H1 (cell line): ENCODE measurements around the gene RNF26. TPM values are rescaled to one million over a fixed set of nuclear protein-coding genes. Genes with fewer than 3 reads are reported as not detected.

Source experiments
- CTCF ChIA-PET: fragments of 300-600 bp; sonication (Branson Sonifier 250); formaldehyde crosslinking; loops from one replicate; lab custom pipeline; 2021; ENCODE audit not compliant: partially characterized antibody; lab: Charles Lee
- POLR2A ChIA-PET: fragments of 300-600 bp; sonication (Branson Sonifier 250); formaldehyde crosslinking; loops from one replicate; lab custom pipeline; 2021; ENCODE audit warnings: inconsistent platforms; ENCODE audit not compliant: partially characterized antibody; lab: Charles Lee
- DNase-seq, 2 experiments: peaks; one replicate each; pipeline versions ENCODE4 v3.0.0 to v3.0.0-alpha.2; 2010 to 2022; ENCODE audit warnings: low spot score in 2 of 2, low read depth in 1 of 2, mixed read lengths in 1 of 2
- FAIRE-seq: peaks from 2 replicates; lab custom pipeline; 2011; peaks lifted over from hg19 to GRCh38; lab: Jason Lieb, UNC
- H2AFZ ChIP-seq: 2 replicates; pipeline ENCODE4 v1.8.1; 2012; ENCODE audit warnings: low read length, inconsistent platforms
- H2AK5ac ChIP-seq: 2 replicates; pipeline ENCODE4 v1.6.1; 2013; ENCODE audit warnings: low read depth, low read length
- H2BK120ac ChIP-seq: replicated peaks from 2 replicates; pipeline ENCODE3; 2013; ENCODE audit warnings: low read depth, low read length, inconsistent platforms
- H2BK12ac ChIP-seq: 2 replicates; pipeline ENCODE4 v1.6.1; 2013; ENCODE audit warnings: low read depth, low read length
- H2BK15ac ChIP-seq: 2 replicates; pipeline ENCODE4 v1.6.1; 2013; ENCODE audit warnings: low read length
- H2BK20ac ChIP-seq: 2 replicates; pipeline ENCODE4 v1.6.1; 2013; ENCODE audit warnings: low read length
- H2BK5ac ChIP-seq: 2 replicates; pipeline ENCODE4 v1.6.1; 2013; ENCODE audit warnings: low read depth, low read length
- H3K14ac ChIP-seq: 2 replicates; pipeline ENCODE4 v1.6.1; 2013; ENCODE audit warnings: inconsistent platforms; ENCODE audit not compliant: insufficient read length
- H3K18ac ChIP-seq: 2 replicates; pipeline ENCODE4 v1.6.1; 2013; ENCODE audit warnings: low read length; ENCODE audit errors: extremely low read depth
- H3K23ac ChIP-seq: 2 replicates; pipeline ENCODE4 v1.6.1; 2013; ENCODE audit warnings: inconsistent platforms; ENCODE audit not compliant: insufficient read length
- H3K23me2 ChIP-seq: 2 replicates; pipeline ENCODE4 v1.6.1; 2013; ENCODE audit warnings: low read depth, low read length
- H3K27ac ChIP-seq: 2 replicates; pipeline ENCODE4 v1.6.1; 2011; ENCODE audit warnings: low read depth, low read length, inconsistent platforms
- H3K27me3 ChIP-seq, 4 experiments: replicated peaks in 1 of 4; 1 replicate in 1 of 4; 2 replicates in 3 of 4; pipeline versions ENCODE4 v1.6.1 to v1.8.1; 2011 to 2013; ENCODE audit warnings: low read length in 3 of 4, mild to moderate bottlenecking in 3 of 4, inconsistent platforms in 2 of 4, mixed read lengths in 2 of 4, moderate library complexity in 1 of 4; ENCODE audit not compliant: control insufficient read depth in 3 of 4, insufficient read depth in 3 of 4; ENCODE audit errors: extremely low read depth in 1 of 4
- H3K36me3 ChIP-seq, 4 experiments: 2 replicates each; pipeline versions ENCODE4 v1.6.1 to v1.8.1; 2011 to 2013; ENCODE audit warnings: mild to moderate bottlenecking in 4 of 4, low read length in 3 of 4, moderate library complexity in 2 of 4, control low read depth in 1 of 4, inconsistent platforms in 1 of 4; ENCODE audit not compliant: insufficient read depth in 4 of 4, control insufficient read depth in 2 of 4
- H3K4ac ChIP-seq: replicated peaks from 2 replicates; pipeline ENCODE3; 2013; ENCODE audit warnings: low read length, low read depth, mixed read lengths, inconsistent platforms; ENCODE audit not compliant: insufficient read length
- H3K4me1 ChIP-seq, 4 experiments: replicated peaks in 1 of 4; 1 replicate in 1 of 4; 2 replicates in 3 of 4; pipeline versions ENCODE4 v1.6.1 to v1.8.1; 2011 to 2013; ENCODE audit warnings: low read length in 3 of 4, inconsistent platforms in 2 of 4, mixed read lengths in 1 of 4; ENCODE audit not compliant: insufficient read depth in 4 of 4, control insufficient read depth in 3 of 4
- H3K4me2 ChIP-seq, 2 experiments: 2 replicates each; pipeline versions ENCODE4 v1.6.1 to v1.8.1; 2011 to 2013; ENCODE audit warnings: low read depth in 2 of 2, low read length in 2 of 2, control low read depth in 1 of 2, inconsistent platforms in 1 of 2, mild to moderate bottlenecking in 1 of 2; ENCODE audit not compliant: insufficient read depth in 1 of 2
- H3K4me3 ChIP-seq, 4 experiments: fragments of 200-600, 300-600 bp in 1 of 4; sonication (generic), shearing (Covaris generic), sonication (Bioruptor Twin) in 1 of 4; 2 replicates each; pipeline versions ENCODE4 v1.5.1 to v1.8.1; 2011 to 2016; ENCODE audit warnings: low read length in 4 of 4, low read depth in 3 of 4, control low read depth in 2 of 4, inconsistent platforms in 2 of 4, mild to moderate bottlenecking in 2 of 4, mixed read lengths in 1 of 4, moderate library complexity in 1 of 4; ENCODE audit not compliant: insufficient read depth in 2 of 4; ENCODE audit errors: extremely low read depth in 1 of 4
- H3K56ac ChIP-seq: replicated peaks from 2 replicates; pipeline ENCODE3; 2013; ENCODE audit warnings: low read depth, mild to moderate bottlenecking, mixed read lengths, low read length, inconsistent platforms; ENCODE audit not compliant: insufficient read length
- H3K79me1 ChIP-seq: 2 replicates; pipeline ENCODE4 v1.6.1; 2013; ENCODE audit warnings: low read depth, low read length, control low read depth
- H3K79me2 ChIP-seq, 2 experiments: 2 replicates each; pipeline versions ENCODE4 v1.6.1 to v1.8.1; 2012 to 2013; ENCODE audit warnings: low read length in 2 of 2, mild to moderate bottlenecking in 2 of 2, inconsistent platforms in 1 of 2; ENCODE audit not compliant: insufficient read depth in 2 of 2, control insufficient read depth in 1 of 2
- H3K9ac ChIP-seq, 4 experiments: replicated peaks in 1 of 4; 1 replicate in 1 of 4; 2 replicates in 3 of 4; pipeline versions ENCODE4 v1.6.1 to v1.8.1; 2011 to 2013; ENCODE audit warnings: low read depth in 3 of 4, low read length in 3 of 4, control low read depth in 2 of 4, mild to moderate bottlenecking in 2 of 4, moderate library complexity in 2 of 4, inconsistent platforms in 1 of 4; ENCODE audit errors: extremely low read depth in 1 of 4
- H3K9me3 ChIP-seq, 2 experiments: 2 replicates each; pipeline versions ENCODE4 v1.6.1 to v1.8.1; 2012 to 2013; ENCODE audit warnings: mild to moderate bottlenecking in 2 of 2, moderate library complexity in 2 of 2, control low read depth in 1 of 2, inconsistent platforms in 1 of 2, low read depth in 1 of 2, low read length in 1 of 2, mixed read lengths in 1 of 2; ENCODE audit not compliant: insufficient read depth in 2 of 2
- H4K20me1 ChIP-seq, 2 experiments: replicated peaks in 1 of 2; 2 replicates each; pipeline versions ENCODE3 to v1.8.1; 2011 to 2013; ENCODE audit warnings: inconsistent platforms in 2 of 2, low read length in 2 of 2, mild to moderate bottlenecking in 1 of 2; ENCODE audit not compliant: insufficient read depth in 2 of 2, control insufficient read depth in 1 of 2
- H4K5ac ChIP-seq: 2 replicates; pipeline ENCODE4 v1.6.1; 2013; ENCODE audit warnings: low read length, low read depth, mixed read lengths, inconsistent platforms; ENCODE audit not compliant: insufficient read length
- H4K8ac ChIP-seq: 2 replicates; pipeline ENCODE4 v1.8.0; 2013; ENCODE audit warnings: mild to moderate bottlenecking, moderate library complexity, low read length, inconsistent platforms; ENCODE audit not compliant: insufficient read depth; ENCODE audit errors: extremely low read depth
- H4K91ac ChIP-seq: replicated peaks from 2 replicates; pipeline ENCODE3; 2013; ENCODE audit warnings: low read length, mixed read lengths, inconsistent platforms; ENCODE audit not compliant: insufficient read length
- HDAC2 ChIP-seq, 2 experiments: fragments of 300-600 bp in 1 of 2; sonication (generic) in 1 of 2; IDR thresholded peaks; 2 replicates each; pipeline ENCODE4 v1.6.1; 2011 to 2012; ENCODE audit warnings: low read depth in 2 of 2, low read length in 2 of 2, mild to moderate bottlenecking in 2 of 2, moderate library complexity in 2 of 2, borderline replicate concordance in 1 of 2, inconsistent platforms in 1 of 2
- RNF2 ChIP-seq: fragments of 200-900, 300-1000 bp; sonication (generic); IDR thresholded peaks from 2 replicates; pipeline ENCODE4 v1.7.1; 2016; ENCODE audit warnings: borderline replicate concordance, low read depth, mild to moderate bottlenecking, antibody characterized with exemption, low read length; ENCODE audit not compliant: poor library complexity, severe bottlenecking; ENCODE audit errors: missing control alignments
- WGBS, 2 experiments: shearing (Covaris generic) in 1 of 2; methylation state at CpG; one replicate each; pipeline versions ENCODE4 v1.1.6 to v1.1.7; 2013 to 2015; ENCODE audit warnings: low lambda C conversion rate in 2 of 2, mixed read lengths in 2 of 2, inconsistent platforms in 1 of 2, low coverage in 1 of 2, missing lambda C conversion rate in 1 of 2; ENCODE audit not compliant: insufficient replicate concordance in 2 of 2, insufficient coverage in 1 of 2, insufficient read length in 1 of 2; ENCODE audit errors: extremely low coverage in 1 of 2, missing lambda C conversion rate in 1 of 2; 5-methylcytosine and 5-hydroxymethylcytosine counted together
- polyA plus RNA-seq, 7 experiments: library from polyadenylated mRNA; depleted of rRNA in 3 of 7; stranded (reverse) in 5 of 7; unstranded in 2 of 7; fragments of >200 nt in 5 of 7; fragments of 200-250 nt in 2 of 7; gene quantifications; 1 replicate in 5 of 7; 2 replicates in 1 of 7; 4 replicates in 1 of 7; pipeline versions ENCODE4 v1.2.1 to v1.2.3, GENCODE V29; 2011 to 2013; ENCODE audit warnings: missing spikeins in 2 of 7, mixed read lengths in 2 of 7
- total RNA-seq: library from RNA; stranded (reverse); fragmentation: NEBNext Ultra II Directional; extraction: Animal tissue kit (Norgen Biotek cat#: 25700); gene quantifications from 2 replicates; pipeline ENCODE4 v1.2.1, GENCODE V29; 2021
- TF ChIP-seq, protein P1 (sequence below), 3 experiments: IDR thresholded peaks; 1 replicate in 2 of 3; 2 replicates in 1 of 3; pipeline versions ENCODE4 v1.5.1 to v1.6.1; 2011; ENCODE audit warnings: low read length in 3 of 3, mild to moderate bottlenecking in 3 of 3, inconsistent platforms in 2 of 3, low read depth in 1 of 3, moderate library complexity in 1 of 3; ENCODE audit not compliant: insufficient read depth in 1 of 3; ENCODE audit errors: control extremely low read depth in 1 of 3

RNF26 gene
- total and polyA plus RNA-seq, 2 of the 8 experiments (the other 6 are each of a cell fraction or from before 2014, with no cell fraction given), result 82.7 to 84.0 TPM

DNA sequence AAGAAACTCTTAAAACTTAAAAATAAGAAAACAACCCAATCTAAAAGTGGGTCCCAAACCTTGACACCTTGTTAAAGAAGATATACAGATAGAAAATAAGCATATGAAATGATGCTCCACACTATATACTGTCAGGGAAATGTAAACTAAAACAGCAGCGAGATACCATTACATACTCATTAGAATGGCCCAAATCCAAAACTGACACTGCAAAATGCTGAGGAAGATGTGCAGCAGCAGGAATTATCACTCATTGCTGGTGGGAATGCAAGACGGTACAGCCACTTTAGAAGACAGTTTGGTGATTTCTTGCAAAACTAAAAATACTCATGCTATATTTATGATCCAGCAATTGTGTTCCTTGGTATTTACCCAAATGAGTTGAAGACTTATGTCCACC, 5.0 kb upstream of the RNF26 start:
- no peaks in the 10 kb centered on the region for H3K79me2 ChIP-seq
- no peak for TF ChIP-seq HDAC2 (IDR thresholded peaks at IDR 0.05; ENCODE audit: borderline replicate concordance in 1 of 2, low read depth in 2 of 2, low read length in 2 of 2)
- TF ChIP-seq RNF2, result no peak
- TF ChIP-seq, protein P1, sequence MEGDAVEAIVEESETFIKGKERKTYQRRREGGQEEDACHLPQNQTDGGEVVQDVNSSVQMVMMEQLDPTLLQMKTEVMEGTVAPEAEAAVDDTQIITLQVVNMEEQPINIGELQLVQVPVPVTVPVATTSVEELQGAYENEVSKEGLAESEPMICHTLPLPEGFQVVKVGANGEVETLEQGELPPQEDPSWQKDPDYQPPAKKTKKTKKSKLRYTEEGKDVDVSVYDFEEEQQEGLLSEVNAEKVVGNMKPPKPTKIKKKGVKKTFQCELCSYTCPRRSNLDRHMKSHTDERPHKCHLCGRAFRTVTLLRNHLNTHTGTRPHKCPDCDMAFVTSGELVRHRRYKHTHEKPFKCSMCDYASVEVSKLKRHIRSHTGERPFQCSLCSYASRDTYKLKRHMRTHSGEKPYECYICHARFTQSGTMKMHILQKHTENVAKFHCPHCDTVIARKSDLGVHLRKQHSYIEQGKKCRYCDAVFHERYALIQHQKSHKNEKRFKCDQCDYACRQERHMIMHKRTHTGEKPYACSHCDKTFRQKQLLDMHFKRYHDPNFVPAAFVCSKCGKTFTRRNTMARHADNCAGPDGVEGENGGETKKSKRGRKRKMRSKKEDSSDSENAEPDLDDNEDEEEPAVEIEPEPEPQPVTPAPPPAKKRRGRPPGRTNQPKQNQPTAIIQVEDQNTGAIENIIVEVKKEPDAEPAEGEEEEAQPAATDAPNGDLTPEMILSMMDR (IDR thresholded peaks at IDR 0.05; ENCODE audit: control extremely low read depth in 1 of 3, insufficient read depth in 1 of 3, low read depth in 1 of 3, low read length in 3 of 3), result no peak
- TF ChIP-seq, all 59 proteins: peak for 0
- H3K36me3 ChIP-seq, result no peaks in the 10 kb centered on the region

More for the DNA sequence above, 5.0 kb upstream of the RNF26 start:
- no peak overlapping the region for H2AK5ac ChIP-seq
- no peak overlapping the region for H3K23ac ChIP-seq
- no peak for DNase-seq
- H3K4me2 ChIP-seq, result no peak overlapping the region
- FAIRE-seq, result no peak
- POLR2A ChIA-PET, result interaction anchor here (0.7 kb wide), 1 partner anchor 11 kb away, joined by 4 read pairs; no protein-coding TSS in a partner anchor
- H2BK120ac ChIP-seq, result no peak overlapping the region
- no peak overlapping the region for H3K18ac ChIP-seq
- H3K4ac ChIP-seq, result no peak overlapping the region
- no peak overlapping the region for H3K9ac ChIP-seq
- H2BK5ac ChIP-seq, result no peak overlapping the region
- H3K27me3 ChIP-seq, result no peaks in the 10 kb centered on the region
- H3K14ac ChIP-seq, result no peak overlapping the region
- no peaks in the 10 kb centered on the region for H3K79me1 ChIP-seq
- H2BK12ac ChIP-seq, result no peak overlapping the region
- H4K8ac ChIP-seq, result no peak overlapping the region
- no peak overlapping the region for H4K91ac ChIP-seq
- H4K5ac ChIP-seq, result no peak overlapping the region
- H3K56ac ChIP-seq, result no peak overlapping the region
- no peak overlapping the region for H2AFZ ChIP-seq
- no peaks in the 10 kb centered on the region for H3K23me2 ChIP-seq
- no peaks in the 10 kb centered on the region; a peak in 1 of 7 replicates for H3K4me1 ChIP-seq
- H2BK15ac ChIP-seq, result no peak overlapping the region
- no peak overlapping the region for H3K27ac ChIP-seq
- CTCF ChIA-PET, result interaction anchor here (1.0 kb wide), 1 partner anchor 45 kb away, joined by 3 read pairs; no protein-coding TSS in a partner anchor
- 97% methylated on average over 2 of the region's 2 CpGs; no CpG with 5 or more reads in 1 of the 2 experiments for WGBS, 2 experiments
- H3K9me3 ChIP-seq, result no peaks in the 10 kb centered on the region
- H3K4me3 ChIP-seq, result no peak overlapping the region
- H4K20me1 ChIP-seq, result no peaks in the 10 kb centered on the region
- H2BK20ac ChIP-seq, result no peak overlapping the region
